Liver (tissue), 9 donors: ENCODE measurements around the gene NET1. TPM values are rescaled to one million over a fixed set of nuclear protein-coding genes. Genes with fewer than 3 reads are reported as not detected.

ENCODE experiments used
- DNase-seq: peaks from one replicate; pipeline ENCODE4 v3.0.0-alpha.2; 2017; ENCODE audit warnings: low spot score
- H3K27ac ChIP-seq, 2 donors: one replicate each; pipeline ENCODE4 v1.7.0; 2013; ENCODE audit warnings: inconsistent platforms in 2 of 2, low read length in 2 of 2, control low read depth in 1 of 2, low read depth in 1 of 2, mild to moderate bottlenecking in 1 of 2
- H3K27me3 ChIP-seq, 4 donors: one replicate each; pipeline versions ENCODE4 v1.6.1 to v1.7.0; 2013; ENCODE audit warnings: low read length in 3 of 4, inconsistent platforms in 1 of 4, mild to moderate bottlenecking in 1 of 4, moderate library complexity in 1 of 4; ENCODE audit not compliant: control insufficient read depth in 4 of 4, insufficient read depth in 4 of 4
- H3K36me3 ChIP-seq, 4 donors: one replicate each; pipeline versions ENCODE4 v1.6.1 to v1.7.0; 2013; ENCODE audit warnings: low read length in 3 of 4, mild to moderate bottlenecking in 3 of 4, low read depth in 1 of 4, moderate library complexity in 1 of 4; ENCODE audit not compliant: control insufficient read depth in 4 of 4, insufficient read depth in 3 of 4
- H3K4me1 ChIP-seq, 4 donors: one replicate each; pipeline versions ENCODE4 v1.6.1 to v1.7.0; 2013; ENCODE audit warnings: low read length in 3 of 4, mild to moderate bottlenecking in 3 of 4, moderate library complexity in 1 of 4; ENCODE audit not compliant: control insufficient read depth in 4 of 4, insufficient read depth in 4 of 4
- H3K4me3 ChIP-seq, 3 donors: one replicate each; pipeline versions ENCODE4 v1.6.1 to v1.7.0; 2013; ENCODE audit warnings: low read length in 3 of 3, control low read depth in 1 of 3, low read depth in 1 of 3, mild to moderate bottlenecking in 1 of 3
- H3K9ac ChIP-seq, 2 donors: one replicate each; pipeline ENCODE4 v1.7.0; 2013; ENCODE audit warnings: low read length in 2 of 2, mild to moderate bottlenecking in 2 of 2, moderate library complexity in 2 of 2, control low read depth in 1 of 2, low read depth in 1 of 2
- H3K9me3 ChIP-seq, 4 donors: one replicate each; pipeline versions ENCODE4 v1.6.1 to v1.7.0; 2013; ENCODE audit warnings: low read length in 3 of 4; ENCODE audit not compliant: control insufficient read depth in 4 of 4
- ATF3 ChIP-seq: IDR thresholded peaks from 2 replicates; pipeline ENCODE4 v1.6.1; 2016; ENCODE audit warnings: antibody characterized with exemption
- CTCF ChIP-seq: fragments of 150-350 bp; IDR thresholded peaks from 2 replicates; pipeline ENCODE4 v1.5.1; 2017; ENCODE audit warnings: improper control_type of control experiment, low read depth, low read length; ENCODE audit not compliant: missing input control
- EGR1 ChIP-seq, 2 donors: IDR thresholded peaks; 2 replicates each; pipeline ENCODE4 v1.6.1; 2016 to 2018; ENCODE audit warnings: antibody characterized with exemption in 2 of 2, low read depth in 2 of 2
- FOXA1 ChIP-seq: IDR thresholded peaks from 2 replicates; pipeline ENCODE4 v1.6.1; 2016; ENCODE audit warnings: antibody characterized with exemption
- FOXA2 ChIP-seq: IDR thresholded peaks from 2 replicates; pipeline ENCODE4 v1.6.1; 2016; ENCODE audit warnings: antibody characterized with exemption
- GABPA ChIP-seq, 2 donors: IDR thresholded peaks in 1 of 2; conservative IDR thresholded peaks in 1 of 2; 2 replicates each; pipeline ENCODE4 v1.6.1; 2016; ENCODE audit warnings: antibody characterized with exemption in 2 of 2, mild to moderate bottlenecking in 1 of 2, moderate library complexity in 1 of 2
- HNF4G ChIP-seq: IDR thresholded peaks from 2 replicates; pipeline ENCODE4 v1.6.1; 2016; ENCODE audit warnings: antibody characterized with exemption
- NR2F2 ChIP-seq: IDR thresholded peaks from 2 replicates; pipeline ENCODE4 v1.6.1; 2016; ENCODE audit warnings: antibody characterized with exemption
- RAD21 ChIP-seq, 2 donors: IDR thresholded peaks; 2 replicates each; pipeline ENCODE4 v1.6.1; 2016; ENCODE audit warnings: antibody characterized with exemption in 2 of 2, mild to moderate bottlenecking in 2 of 2
- REST ChIP-seq: IDR thresholded peaks from 2 replicates; pipeline ENCODE4 v1.6.1; 2016; ENCODE audit warnings: antibody characterized with exemption, mild to moderate bottlenecking
- RXRA ChIP-seq, 2 donors: IDR thresholded peaks; 2 replicates each; pipeline ENCODE4 v1.6.1; 2017 to 2018; ENCODE audit warnings: antibody characterized with exemption in 2 of 2, mild to moderate bottlenecking in 1 of 2
- YY1 ChIP-seq: IDR thresholded peaks from 2 replicates; pipeline ENCODE4 v1.6.1; 2016; ENCODE audit warnings: antibody characterized with exemption, mild to moderate bottlenecking
- WGBS: extraction: QIAGEN DNeasy Blood & Tissue Kit; methylation state at CpG from one replicate; pipeline ENCODE4 v1.1.7; 2013; 5-methylcytosine and 5-hydroxymethylcytosine counted together
- polyA plus RNA-seq, 2 donors: library from polyadenylated mRNA; stranded (reverse) in 1 of 2; unstranded in 1 of 2; fragments of 200-250 nt in 1 of 2; fragments of >200 nt in 1 of 2; fragmentation: Nextera tagmentation in 1 of 2; extraction: Ambion mirVana in 1 of 2; gene quantifications; one replicate each; pipeline versions ENCODE4 v1.2.1 to v1.2.3, GENCODE V29; 2013 to 2015
- total RNA-seq, 2 donors: library from RNA; depleted of rRNA; stranded (reverse); fragments of >200 nt; gene quantifications; one replicate each; pipeline ENCODE4 v1.2.3, GENCODE V29; 2014
- TF ChIP-seq, protein P1 (sequence below): IDR thresholded peaks from 2 replicates; pipeline ENCODE4 v1.6.1; 2016; ENCODE audit warnings: antibody characterized with exemption
- donor health status: healthy.
- donor health status: healthy.
- donor health status: healthy.
- donor health status: healthy.
- donor health status: healthy.

NET1 gene
- total and polyA plus RNA-seq, 4 donors = 16.2 to 38.6 (median 25.6) TPM

DNA sequence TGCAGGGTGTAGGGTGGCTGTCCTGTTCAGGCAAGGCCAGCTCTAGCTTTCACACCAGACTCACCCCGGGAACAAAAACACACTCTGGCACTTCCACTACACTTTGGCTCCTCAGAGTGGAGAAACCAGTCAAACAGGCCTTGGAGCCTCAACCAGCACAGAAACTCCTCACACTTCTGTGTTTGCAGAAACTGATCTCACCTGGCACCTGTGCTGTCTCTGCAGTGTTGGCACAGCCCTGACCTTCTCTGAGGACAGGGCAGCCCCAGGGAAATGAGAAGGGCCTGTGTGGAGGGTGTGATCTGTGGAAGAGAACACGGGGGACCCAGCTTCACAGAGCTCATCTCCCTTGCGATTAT lies 91.1 kb downstream of the NET1 start:
- no peak for TF ChIP-seq FOXA1
- Histone ChIP-seq H3K27ac (no peak overlapping the region), H3K4me3 (no peak overlapping the region), H3K4me1 (no peaks in the 10 kb centered on the region), H3K9ac (no peak overlapping the region), H3K9me3 (no peaks in the 10 kb centered on the region), H3K36me3 (no peaks in the 10 kb centered on the region), H3K27me3 (no peaks in the 10 kb centered on the region)
- no peak for DNase-seq
- 78% methylated on average over 3 of the region's 3 CpGs for WGBS

DNA sequence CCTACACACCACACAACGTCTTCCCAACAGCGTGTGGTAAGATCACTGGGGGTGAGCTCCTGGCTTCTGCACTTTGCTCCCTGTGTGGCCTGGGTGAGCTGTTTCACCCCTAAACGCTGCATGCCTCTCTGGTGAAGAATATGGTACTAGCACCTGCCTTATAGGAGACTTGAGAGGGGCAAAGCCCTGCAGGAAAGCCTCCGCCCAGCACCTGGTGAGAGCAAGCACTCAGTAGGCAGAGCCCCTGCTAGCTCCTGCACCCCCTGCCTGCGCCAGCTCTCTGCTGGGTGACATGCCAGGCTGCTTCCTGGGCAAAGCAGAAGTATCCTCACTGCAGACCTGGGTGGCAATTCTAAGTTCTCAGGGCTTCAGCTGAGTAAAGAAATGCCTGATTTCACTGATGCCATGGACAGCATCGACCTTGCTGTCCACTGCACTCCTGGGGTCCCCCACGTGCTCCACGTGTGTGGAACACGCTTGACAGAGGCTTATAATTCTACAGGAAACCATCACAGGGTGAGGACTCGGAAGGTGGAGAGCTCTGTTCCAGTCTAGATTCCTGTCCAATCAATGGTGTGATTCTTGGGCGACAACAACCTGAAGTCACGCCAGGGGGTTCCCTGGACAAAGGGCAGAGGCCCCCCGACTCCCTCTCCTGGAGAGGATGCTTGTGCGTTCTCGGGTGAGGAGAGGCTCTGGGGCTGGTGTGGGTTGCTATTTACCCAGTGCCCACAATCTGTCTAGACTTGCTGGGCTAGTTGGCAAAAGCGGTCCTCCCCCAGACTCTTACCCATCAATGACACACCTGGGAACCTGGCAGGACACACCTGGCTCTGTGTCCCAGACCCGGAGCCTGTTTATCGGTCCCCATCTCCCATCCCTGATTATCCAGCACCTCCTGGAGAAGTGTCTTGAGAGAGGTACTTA lies 92.1 kb downstream of the NET1 start:
- TF ChIP-seq, protein P1, sequence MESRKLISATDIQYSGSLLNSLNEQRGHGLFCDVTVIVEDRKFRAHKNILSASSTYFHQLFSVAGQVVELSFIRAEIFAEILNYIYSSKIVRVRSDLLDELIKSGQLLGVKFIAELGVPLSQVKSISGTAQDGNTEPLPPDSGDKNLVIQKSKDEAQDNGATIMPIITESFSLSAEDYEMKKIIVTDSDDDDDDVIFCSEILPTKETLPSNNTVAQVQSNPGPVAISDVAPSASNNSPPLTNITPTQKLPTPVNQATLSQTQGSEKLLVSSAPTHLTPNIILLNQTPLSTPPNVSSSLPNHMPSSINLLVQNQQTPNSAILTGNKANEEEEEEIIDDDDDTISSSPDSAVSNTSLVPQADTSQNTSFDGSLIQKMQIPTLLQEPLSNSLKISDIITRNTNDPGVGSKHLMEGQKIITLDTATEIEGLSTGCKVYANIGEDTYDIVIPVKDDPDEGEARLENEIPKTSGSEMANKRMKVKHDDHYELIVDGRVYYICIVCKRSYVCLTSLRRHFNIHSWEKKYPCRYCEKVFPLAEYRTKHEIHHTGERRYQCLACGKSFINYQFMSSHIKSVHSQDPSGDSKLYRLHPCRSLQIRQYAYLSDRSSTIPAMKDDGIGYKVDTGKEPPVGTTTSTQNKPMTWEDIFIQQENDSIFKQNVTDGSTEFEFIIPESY = no peak
- TF ChIP-seq HNF4G (no peak), RXRA (IDR thresholded peaks at IDR 0.05) (no peak), FOXA2 (no peak), NR2F2 (no peak), FOXA1 (no peak), ATF3 (no peak), RAD21 (IDR thresholded peaks at IDR 0.05) (no peak), CTCF (no peak), GABPA (IDR thresholded peaks at IDR 0.05 in 1 of 2, conservative IDR thresholded peaks at IDR 0.05 in 1 of 2) (no peak), EGR1 (IDR thresholded peaks at IDR 0.05; ENCODE audit: low read depth in 2 of 2) (no peak)
- Histone ChIP-seq H3K9me3 (no peaks in the 10 kb centered on the region), H3K4me1 (no peaks in the 10 kb centered on the region), H3K27ac (no peak overlapping the region), H3K9ac (no peak overlapping the region), H3K27me3 (no peaks in the 10 kb centered on the region), H3K36me3 (no peaks in the 10 kb centered on the region), H3K4me3 (no peak overlapping the region)
- 79% methylated on average over 18 of the region's 18 CpGs for WGBS
- no peak for DNase-seq

- 83% methylated on average over 2 of the region's 2 CpGs for WGBS
- Histone ChIP-seq H3K27ac (no peak overlapping the region), H3K9me3 (no peaks in the 10 kb centered on the region), H3K9ac (no peak overlapping the region), H3K27me3 (no peaks in the 10 kb centered on the region), H3K36me3 (no peaks in the 10 kb centered on the region), H3K4me1 (no peaks in the 10 kb centered on the region), H3K4me3 (no peak overlapping the region)
- no peak for DNase-seq
- no peak for TF ChIP-seq FOXA2
- TF ChIP-seq, protein P1 = no peak
- no peak for TF ChIP-seq FOXA1
- no peak for TF ChIP-seq YY1
- no peak for TF ChIP-seq ATF3
- TF ChIP-seq REST = no peak
- no peak for TF ChIP-seq CTCF
Observed at GRCh38 chr10:5506246-5506645, 93.9 kb downstream of the NET1 start.
